IPS-NIHi11 (cell line): ENCODE measurements around the gene USP50.
"Not testable (repeated sequence)": the region's sequence is repeated elsewhere in the genome, so short reads cannot be mapped to it uniquely, and the experiment has no call there.

Experiments
- DNase-seq: peaks from one replicate; pipeline ENCODE4 v3.0.0; 2012; ENCODE audit warnings: mixed read lengths, low spot score

Gene USP50

GRCh38 chr15:50546566-50546965 is at the start of gene USP50:
Gene USP50 (minus strand): TSS chr15:50546666. CDS start chr15:50546525, 141 bp downstream.
- no peak for DNase-seq

GRCh38 chr15:50594311-50594710 is 47.8 kb upstream of the USP50 start:
- DNase-seq, result no peak

DNA sequence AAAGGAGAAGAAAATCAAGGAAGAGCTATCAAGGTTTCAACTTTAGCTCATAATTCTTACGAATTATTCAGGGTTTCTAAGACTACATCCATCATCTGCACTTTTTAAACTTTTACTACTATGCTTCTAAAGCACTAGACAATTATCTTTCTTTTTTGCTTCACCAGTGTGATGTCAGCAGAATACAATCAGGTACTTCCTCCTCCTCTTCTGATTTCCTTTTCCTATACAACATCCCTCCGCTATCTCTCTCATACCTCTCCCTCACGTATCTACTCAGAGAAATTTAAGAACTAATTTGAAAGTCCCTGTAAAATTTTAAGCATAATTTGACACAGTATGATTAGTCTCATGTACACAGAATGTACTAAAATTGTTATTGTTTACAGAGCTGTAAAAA is 47.3 kb upstream of the USP50 start:
- no peak for DNase-seq

GRCh38 chr15:50590288-50590687 is 43.8 kb upstream of the USP50 start:
- DNase-seq, result no peak

DNA sequence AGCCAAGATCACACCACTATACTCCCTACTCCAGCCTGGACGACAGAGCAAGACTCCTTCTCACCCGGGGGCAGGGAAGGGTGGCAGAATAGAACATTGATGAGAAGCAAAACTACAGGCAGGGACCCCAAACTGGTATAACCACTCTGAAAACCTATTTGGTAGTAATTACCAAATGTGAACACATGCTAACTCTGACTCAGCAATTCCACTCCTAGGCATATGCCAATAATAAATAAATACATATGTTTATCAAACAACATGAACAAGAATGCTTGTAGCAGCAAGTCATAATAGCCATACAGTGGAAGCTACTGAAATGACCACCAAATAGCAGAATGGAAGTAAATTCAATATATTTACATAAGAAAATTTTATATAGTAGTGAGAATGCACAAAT is 31.0 kb upstream of the USP50 start:
- no peak for DNase-seq

DNA sequence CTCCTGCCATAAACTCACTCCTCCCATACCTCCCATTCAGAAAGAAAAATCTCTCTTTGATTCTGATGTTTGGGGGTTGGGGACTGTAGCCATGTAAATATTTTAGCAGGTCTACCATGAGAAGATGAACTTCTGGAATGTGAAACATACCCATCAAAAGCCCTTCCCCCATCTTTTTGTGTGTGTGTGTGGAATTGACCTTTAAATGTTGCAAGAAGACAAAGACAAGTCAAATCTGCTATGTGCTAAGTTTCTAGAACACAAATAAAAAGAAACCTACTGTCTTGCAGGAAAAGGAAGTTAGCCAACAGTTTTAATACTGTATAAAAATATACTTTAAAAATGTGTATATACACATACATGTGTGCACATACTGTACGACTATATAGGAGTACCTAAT is 29.7 kb upstream of the USP50 start:
- DNase-seq, result no peak

- DNase-seq, result not testable (repeated sequence)
These were observed 27.4 kb upstream of the USP50 start for GRCh38 chr15:50573842-50574241.

- no peak for DNase-seq
These were observed 17.3 kb upstream of the USP50 start for GRCh38 chr15:50563756-50564155.

DNA sequence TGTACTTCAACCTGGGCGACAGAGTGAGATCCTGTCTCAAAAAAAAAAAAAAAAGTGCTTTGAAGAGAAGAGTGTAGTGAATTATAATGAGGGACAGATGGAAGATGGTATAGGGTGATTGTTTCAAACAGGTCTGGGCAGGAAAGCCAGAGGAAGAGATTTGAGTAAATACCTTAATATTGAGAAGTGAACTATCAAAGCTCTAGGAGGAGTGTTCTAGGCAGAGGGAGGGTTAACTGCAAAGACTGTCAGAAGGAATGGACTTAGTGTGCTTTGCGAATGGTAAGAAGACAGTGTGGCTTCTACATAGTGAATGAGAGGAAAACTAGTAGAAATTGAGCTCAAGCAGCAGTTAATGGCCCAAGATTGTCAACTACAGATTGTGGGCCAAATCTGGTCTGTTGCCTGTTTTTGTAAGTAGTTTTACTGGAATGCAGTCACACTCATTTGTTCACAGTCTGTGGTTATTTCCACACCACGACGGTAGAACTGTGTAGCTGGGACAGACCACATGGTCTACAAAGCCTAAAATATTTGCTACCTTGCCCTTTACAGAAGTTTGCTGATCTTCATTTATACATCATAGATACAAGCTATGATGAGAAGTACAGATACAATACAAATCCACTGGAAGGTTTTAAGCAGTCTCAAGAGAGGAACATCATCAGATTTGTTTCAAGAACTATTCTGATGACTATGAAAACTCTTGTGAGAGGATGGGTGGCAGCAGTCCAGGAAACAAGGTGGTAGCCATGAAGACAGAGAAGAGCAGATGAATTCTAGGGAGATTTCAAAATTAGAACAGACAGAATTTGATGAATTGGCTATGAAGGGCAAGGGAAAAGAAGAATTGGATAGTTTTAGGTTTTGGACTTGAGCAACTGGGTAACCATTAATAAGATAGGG is 16.5 kb upstream of the USP50 start:
- no peak for DNase-seq

- no peak for DNase-seq
These were observed 11.5 kb upstream of the USP50 start for GRCh38 chr15:50558012-50558411.

- no peak for DNase-seq
These were observed 10.3 kb upstream of the USP50 start for GRCh38 chr15:50556642-50557371.

- DNase-seq, result no peak
These were observed 5.8 kb upstream of the USP50 start for GRCh38 chr15:50552238-50552637.

DNA sequence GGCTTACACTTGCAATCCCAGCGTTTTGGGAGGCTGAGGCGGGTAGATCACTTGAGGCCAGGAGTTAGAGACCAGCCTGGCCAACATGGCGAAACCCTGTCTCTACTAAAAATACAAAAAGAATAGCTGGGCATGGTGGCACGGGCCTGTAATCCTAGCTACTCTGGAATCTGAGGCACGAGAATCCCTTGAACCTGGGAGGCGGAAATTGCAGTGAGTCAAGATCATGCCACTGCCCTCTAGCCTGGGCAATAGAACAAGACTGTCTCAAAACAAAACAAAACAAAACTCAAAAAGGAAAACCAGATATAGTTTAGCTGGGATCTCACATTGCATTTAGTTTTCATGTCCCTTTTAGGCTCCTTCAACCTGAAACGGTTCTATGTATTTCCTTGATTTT is 2.9 kb upstream of the USP50 start:
- DNase-seq, result no peak

DNA sequence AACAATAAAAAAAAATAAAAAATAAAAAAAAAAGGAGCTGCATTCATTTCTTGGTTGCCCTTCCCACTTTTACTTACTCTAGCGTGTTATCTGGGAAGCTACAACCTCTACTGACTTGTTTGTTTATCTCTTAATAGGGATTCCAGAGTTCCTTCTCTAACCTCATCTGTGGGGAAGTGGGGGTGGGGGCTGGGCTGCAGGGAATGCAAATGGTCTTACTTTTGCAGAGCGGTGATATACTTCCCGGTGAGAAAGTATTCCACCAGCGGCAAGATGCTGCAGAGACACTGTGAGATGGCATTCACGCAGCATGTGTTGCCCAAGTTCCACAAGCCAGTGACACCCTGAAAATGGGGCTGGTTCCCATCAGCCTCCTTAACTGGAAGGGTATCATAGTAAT is 2.1 kb downstream of the USP50 start:
- peak; percentile 10 for DNase-seq

GRCh38 chr15:50543556-50543955 is 2.9 kb downstream of the USP50 start:
- DNase-seq, result no peak

GRCh38 chr15:50542887-50543210 is 3.6 kb downstream of the USP50 start:
- DNase-seq, result no peak

DNA sequence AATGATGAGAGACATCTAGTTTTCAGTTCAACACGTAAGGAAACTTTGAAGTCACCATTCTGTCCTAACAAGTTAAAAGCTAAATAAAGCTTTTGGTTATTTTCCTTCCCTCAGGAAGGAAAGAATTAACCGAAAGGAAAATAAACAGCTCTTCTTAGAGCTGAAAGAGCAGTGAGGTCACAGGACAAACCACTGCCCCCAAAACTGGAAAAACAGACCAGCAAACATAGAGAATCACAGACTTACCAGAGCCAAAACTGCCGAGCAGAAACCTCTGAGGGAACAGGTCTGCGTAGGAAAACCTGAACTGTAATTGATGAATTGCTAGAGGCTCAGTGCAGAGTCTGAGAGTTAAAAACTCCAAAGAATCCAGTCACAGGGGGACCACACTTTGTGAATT is 14.7 kb downstream of the USP50 start:
- DNase-seq, result no peak

- no peak for DNase-seq
These were observed 15.3 kb downstream of the USP50 start for GRCh38 chr15:50531163-50531562.

DNA sequence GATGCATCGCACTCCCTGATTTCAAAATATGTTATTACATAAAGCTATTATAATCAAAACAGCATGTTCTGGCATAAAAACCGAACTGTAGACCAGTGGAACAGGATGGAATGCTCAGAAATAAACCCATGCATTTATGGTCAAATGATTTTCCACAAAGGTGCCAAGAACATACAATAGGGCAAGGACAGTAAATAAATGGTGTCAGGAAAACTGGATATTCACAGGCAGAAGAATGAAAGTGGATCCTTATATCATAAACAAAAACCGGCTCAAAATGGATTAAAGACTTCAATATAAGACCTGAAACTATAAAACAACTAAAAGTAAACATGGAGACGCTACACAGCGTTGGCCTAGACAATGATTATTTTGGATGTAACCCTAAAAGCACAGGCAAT is 22.6 kb downstream of the USP50 start:
- no peak for DNase-seq

GRCh38 chr15:50519740-50520425 is 26.6 kb downstream of the USP50 start:
- no peak for DNase-seq

- no peak for DNase-seq
These were observed 33.5 kb downstream of the USP50 start for GRCh38 chr15:50513001-50513400.

GRCh38 chr15:50506121-50506520 is 40.3 kb downstream of the USP50 start:
- DNase-seq, result peak; percentile 43

GRCh38 chr15:50505656-50506055 is 40.8 kb downstream of the USP50 start:
- DNase-seq, result not testable (repeated sequence)
